WTC11 (cell line): ENCODE measurements around the gene AGXT.

Experiments used
- CBFB ChIP-seq: sonication (generic); formaldehyde crosslinking; IDR thresholded peaks from 2 replicates; pipeline ENCODE4 v1.8.1; 2022; ENCODE audit warnings: mild to moderate bottlenecking, low read depth, missing genetic modification reagents
- FOXP1 ChIP-seq: sonication (generic); formaldehyde crosslinking; IDR thresholded peaks from 2 replicates; pipeline ENCODE4 v1.8.0; 2022; ENCODE audit warnings: missing genetic modification reagents, mild to moderate bottlenecking, moderate library complexity, borderline replicate concordance
- IRF2 ChIP-seq: sonication (generic); formaldehyde crosslinking; IDR thresholded peaks from 2 replicates; pipeline ENCODE4 v1.8.0; 2022; ENCODE audit warnings: low read depth, missing genetic modification reagents, borderline replicate concordance
- NR2C2 ChIP-seq: sonication (generic); formaldehyde crosslinking; IDR thresholded peaks from 2 replicates; pipeline ENCODE4 v1.8.0; 2022; ENCODE audit warnings: mild to moderate bottlenecking, missing genetic modification reagents
- TF ChIP-seq, protein P1 (sequence below): fragments of 200-600 bp; IDR thresholded peaks from 2 replicates; pipeline ENCODE4 v1.8.0; 2022; ENCODE audit warnings: antibody characterized with exemption
- TF ChIP-seq, protein P2 (sequence below): sonication (generic); formaldehyde crosslinking; IDR thresholded peaks from 2 replicates; pipeline ENCODE4 v1.8.0; 2022; ENCODE audit warnings: mild to moderate bottlenecking, missing genetic modification reagents
- TF ChIP-seq, protein P3 (sequence below): sonication (generic); formaldehyde crosslinking; conservative IDR thresholded peaks from 2 replicates; pipeline ENCODE4 v1.8.1; 2022; ENCODE audit warnings: mild to moderate bottlenecking, missing genetic modification reagents
- TF ChIP-seq, protein P4 (sequence below): sonication (generic); formaldehyde crosslinking; IDR thresholded peaks from 2 replicates; pipeline ENCODE4 v1.8.1; 2022; ENCODE audit warnings: mild to moderate bottlenecking, moderate library complexity, missing genetic modification reagents
- TF ChIP-seq, protein P5 (sequence below): sonication (generic); formaldehyde crosslinking; IDR thresholded peaks from 2 replicates; pipeline ENCODE4 v1.8.1; 2022; ENCODE audit warnings: low read depth, missing genetic modification reagents, borderline replicate concordance

DNA sequence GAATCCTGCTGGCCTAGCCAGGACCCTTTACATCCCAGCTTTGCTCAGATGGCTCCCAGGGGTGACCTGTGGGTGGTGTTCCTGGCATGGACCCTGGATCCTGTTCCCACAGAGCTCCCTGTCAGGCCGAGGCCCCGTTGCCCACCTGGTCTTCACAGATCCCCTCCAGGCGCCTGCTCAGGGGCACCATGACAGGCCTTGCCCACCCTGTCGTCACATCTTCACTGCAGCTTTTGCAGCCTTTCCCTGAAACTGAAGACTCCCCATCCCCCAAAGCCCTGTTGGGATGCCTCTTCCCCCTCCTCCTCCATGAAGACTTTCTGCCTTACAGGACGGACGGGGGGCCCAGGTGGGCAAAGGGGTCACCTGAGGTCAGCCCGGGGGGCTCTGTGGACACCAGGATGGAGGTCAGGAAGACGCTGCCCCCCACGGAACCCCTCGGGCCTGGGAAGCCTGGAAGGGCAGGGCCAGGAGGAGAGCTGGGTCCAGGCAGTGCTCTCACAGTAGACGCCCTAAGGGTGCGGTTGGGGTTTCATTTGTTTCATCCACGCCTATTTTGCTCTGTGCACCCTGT lies 35.6 kb upstream of the AGXT start:
- TF ChIP-seq, protein P1, sequence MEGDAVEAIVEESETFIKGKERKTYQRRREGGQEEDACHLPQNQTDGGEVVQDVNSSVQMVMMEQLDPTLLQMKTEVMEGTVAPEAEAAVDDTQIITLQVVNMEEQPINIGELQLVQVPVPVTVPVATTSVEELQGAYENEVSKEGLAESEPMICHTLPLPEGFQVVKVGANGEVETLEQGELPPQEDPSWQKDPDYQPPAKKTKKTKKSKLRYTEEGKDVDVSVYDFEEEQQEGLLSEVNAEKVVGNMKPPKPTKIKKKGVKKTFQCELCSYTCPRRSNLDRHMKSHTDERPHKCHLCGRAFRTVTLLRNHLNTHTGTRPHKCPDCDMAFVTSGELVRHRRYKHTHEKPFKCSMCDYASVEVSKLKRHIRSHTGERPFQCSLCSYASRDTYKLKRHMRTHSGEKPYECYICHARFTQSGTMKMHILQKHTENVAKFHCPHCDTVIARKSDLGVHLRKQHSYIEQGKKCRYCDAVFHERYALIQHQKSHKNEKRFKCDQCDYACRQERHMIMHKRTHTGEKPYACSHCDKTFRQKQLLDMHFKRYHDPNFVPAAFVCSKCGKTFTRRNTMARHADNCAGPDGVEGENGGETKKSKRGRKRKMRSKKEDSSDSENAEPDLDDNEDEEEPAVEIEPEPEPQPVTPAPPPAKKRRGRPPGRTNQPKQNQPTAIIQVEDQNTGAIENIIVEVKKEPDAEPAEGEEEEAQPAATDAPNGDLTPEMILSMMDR: no peak
- TF ChIP-seq NR2C2 (CRISPR knock-in tag) (no peak), FOXP1 (CRISPR knock-in tag) (no peak), CBFB (no peak), IRF2 (no peak)
- TF ChIP-seq, protein P2, sequence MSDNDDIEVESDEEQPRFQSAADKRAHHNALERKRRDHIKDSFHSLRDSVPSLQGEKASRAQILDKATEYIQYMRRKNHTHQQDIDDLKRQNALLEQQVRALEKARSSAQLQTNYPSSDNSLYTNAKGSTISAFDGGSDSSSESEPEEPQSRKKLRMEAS (CRISPR knock-in tag): no peak
- TF ChIP-seq, protein P3, sequence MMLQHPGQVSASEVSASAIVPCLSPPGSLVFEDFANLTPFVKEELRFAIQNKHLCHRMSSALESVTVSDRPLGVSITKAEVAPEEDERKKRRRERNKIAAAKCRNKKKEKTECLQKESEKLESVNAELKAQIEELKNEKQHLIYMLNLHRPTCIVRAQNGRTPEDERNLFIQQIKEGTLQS (CRISPR knock-in tag): no peak
- TF ChIP-seq, protein P4, sequence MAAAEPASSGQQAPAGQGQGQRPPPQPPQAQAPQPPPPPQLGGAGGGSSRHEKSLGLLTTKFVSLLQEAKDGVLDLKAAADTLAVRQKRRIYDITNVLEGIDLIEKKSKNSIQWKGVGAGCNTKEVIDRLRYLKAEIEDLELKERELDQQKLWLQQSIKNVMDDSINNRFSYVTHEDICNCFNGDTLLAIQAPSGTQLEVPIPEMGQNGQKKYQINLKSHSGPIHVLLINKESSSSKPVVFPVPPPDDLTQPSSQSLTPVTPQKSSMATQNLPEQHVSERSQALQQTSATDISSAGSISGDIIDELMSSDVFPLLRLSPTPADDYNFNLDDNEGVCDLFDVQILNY (CRISPR knock-in tag): no peak
- TF ChIP-seq, protein P5, sequence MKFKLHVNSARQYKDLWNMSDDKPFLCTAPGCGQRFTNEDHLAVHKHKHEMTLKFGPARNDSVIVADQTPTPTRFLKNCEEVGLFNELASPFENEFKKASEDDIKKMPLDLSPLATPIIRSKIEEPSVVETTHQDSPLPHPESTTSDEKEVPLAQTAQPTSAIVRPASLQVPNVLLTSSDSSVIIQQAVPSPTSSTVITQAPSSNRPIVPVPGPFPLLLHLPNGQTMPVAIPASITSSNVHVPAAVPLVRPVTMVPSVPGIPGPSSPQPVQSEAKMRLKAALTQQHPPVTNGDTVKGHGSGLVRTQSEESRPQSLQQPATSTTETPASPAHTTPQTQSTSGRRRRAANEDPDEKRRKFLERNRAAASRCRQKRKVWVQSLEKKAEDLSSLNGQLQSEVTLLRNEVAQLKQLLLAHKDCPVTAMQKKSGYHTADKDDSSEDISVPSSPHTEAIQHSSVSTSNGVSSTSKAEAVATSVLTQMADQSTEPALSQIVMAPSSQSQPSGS (CRISPR knock-in tag): no peak
